NCI-H2107 (cell line): ENCODE results near the gene NTMT1.
"Not testable (repeated sequence)": the region's sequence is repeated elsewhere in the genome, so short reads cannot be mapped to it uniquely, and the experiment has no call there.

Source experiments
- DNase-seq: peaks from one replicate; lab custom pipeline; 2025; lab: John Stamatoyannopoulos, UW

The NTMT1 gene, protein sequence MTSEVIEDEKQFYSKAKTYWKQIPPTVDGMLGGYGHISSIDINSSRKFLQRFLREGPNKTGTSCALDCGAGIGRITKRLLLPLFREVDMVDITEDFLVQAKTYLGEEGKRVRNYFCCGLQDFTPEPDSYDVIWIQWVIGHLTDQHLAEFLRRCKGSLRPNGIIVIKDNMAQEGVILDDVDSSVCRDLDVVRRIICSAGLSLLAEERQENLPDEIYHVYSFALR

DNA sequence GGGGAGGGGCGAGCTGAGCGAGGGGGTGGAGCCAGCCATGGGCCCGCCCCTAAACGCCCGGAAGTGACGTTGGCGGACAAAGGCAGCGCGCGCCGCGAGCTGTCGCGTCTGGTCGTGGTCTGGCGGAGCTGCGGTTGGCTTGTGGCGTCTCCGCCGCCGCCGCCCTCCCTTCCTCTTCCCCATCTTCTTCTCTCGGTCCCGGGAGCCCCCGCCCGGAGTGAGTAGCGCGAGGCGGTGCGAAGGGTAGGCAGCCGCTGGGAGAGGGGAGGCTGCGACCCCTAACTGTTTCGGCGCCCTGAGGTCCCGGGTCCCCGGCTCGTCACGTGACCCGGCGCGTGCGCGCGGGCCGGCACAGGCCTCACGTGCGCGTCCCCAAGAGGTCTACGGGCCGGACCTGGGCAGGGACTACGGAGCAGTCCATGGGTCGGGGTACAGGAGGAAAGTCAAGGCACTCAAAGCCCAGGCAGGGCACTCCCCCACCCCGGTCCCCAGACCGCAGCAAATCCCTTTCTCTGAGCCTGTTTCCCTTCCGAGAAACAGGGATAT, at the start of gene NTMT1:
TSS of gene NTMT1 (plus strand) at position 85 of the 546 bp plus-strand sequence. CDS start 6,541 bp downstream, outside the sequence.
- peak; percentile 54 for DNase-seq

DNA sequence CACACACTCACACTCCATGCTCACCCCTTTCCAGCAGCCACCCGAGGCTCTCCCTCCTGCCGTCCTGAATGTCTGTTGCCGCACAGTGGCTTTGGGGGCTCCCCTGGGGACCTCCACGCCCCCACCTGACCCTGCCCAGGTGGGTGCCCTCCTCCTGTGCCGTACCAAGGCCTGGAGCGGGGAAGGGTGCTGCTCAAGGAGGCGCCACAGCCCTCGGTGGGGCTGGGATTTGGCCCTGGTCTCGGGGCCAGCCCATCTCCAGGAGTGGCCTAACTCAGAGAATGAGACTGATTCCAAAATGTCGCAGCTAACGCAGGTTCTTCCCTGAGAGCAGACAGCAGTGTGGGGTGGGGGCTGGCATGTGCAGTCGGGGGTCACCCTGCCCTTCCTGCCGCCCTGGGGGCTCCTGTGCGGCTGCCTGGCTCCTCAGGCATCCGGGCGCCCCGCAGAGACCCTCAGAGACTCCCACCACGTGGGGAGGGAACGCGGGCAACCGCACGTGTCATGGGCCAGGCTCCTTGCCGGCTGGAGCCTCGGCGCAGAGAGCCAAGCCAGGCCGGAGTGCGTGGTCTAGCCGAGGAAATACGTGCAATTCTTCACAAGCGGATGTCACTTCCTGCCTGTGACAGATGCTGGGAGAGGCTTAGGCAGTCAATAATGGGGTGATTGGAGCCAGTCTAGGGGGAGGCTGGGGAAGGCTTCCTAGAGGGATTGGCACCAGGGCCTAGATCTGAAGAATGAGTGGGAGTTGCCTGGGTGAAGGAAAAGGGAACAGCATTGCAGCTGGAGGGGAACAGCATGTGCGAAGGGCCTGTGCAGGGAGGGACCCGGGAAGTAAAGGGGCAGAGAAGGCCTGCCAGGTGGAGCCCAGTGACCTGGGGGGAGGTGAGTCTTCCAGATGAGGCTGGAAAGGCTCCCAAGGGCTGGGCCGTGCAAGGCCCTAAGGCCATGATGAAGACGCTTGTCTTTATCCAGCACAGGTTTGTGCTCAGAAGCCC, 49.1 kb upstream of the NTMT1 start:
- DNase-seq = no peak

DNA sequence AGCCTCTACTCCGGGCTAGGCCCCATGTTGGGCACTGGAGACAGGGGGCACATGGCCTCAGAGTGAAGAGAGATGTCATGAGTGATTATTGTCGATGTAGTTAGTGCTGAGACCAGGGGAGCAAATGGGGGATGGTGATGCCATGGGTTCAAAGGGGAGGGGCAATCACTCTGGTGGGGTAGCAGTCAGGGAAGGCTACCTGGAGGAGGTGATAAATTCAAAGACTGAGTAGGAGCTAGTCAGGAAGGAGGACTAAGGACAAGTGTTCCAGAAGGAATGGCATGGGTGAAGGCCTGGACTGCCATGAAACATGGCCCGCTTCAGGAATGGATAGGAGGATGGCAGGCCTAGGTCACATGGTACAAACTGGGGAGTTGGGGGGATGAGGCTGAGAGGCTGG, 46.7 kb upstream of the NTMT1 start:
- no peak for DNase-seq

DNA sequence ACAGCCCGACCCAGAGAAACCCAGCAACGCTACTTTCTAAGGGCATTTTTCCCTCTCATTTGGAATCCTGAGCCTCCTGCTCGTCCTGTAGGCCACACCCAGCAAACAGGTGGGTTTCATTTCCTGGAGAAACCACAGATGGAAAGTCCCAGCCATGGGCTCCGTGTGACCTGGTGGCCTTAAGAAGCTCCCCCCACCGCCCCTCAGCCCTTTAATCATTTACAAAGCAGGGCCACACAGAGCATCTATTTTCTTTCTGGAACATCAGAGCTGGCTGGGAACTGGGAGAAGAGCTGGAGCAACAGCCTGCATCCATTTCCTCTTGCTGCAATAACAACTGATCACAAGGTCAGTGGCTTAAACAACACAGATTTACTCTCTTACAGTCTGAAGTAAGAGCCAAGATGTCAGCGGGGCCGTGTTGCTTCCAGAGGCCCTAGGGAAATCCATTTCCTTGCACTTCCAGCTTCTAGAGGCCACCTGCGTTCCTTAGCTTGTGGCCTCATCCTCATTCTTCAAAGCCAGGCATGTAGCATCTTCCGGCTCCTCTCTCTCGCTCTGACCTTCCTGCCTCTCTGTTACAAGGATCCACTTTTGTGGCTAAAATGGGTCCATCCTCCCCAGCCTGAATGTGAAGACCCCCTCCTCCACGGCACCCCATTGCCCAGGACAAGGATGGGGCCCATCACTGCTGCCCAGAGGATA, 45.6 kb upstream of the NTMT1 start:
- DNase-seq = no peak

DNA sequence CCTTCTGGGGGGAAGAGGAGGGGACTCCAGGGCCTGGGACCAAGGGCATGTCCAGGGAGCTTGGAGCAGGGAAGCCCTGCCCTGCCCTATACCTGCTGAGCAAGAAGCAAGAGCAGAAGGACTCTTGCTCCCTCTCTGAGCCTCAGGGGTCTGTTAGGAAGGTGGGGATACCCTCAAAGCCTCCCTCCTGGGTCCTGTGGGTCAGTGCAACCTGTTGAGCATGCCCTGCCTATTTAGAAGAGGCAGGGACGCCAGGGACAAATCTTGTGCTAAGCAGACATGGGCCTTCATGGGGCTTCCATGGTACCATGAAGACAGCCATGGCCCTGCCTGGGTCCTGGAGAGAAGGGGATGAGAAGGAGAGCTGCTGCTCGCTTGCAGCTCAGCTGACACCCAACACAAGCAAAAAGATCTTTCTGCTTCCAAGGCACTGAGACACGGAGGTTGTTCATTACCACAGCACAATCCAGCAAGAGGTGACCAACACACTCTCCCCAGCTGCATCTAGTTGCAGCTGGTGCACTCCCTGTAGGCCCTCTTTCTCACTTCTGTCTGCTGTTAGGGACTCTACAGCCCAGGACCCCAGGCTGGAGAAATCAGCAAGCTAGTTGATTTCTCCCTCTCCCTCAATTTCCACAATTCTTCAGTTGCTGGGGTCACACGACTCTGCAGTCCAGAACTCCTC, 44.3 kb upstream of the NTMT1 start:
- no peak for DNase-seq

DNA sequence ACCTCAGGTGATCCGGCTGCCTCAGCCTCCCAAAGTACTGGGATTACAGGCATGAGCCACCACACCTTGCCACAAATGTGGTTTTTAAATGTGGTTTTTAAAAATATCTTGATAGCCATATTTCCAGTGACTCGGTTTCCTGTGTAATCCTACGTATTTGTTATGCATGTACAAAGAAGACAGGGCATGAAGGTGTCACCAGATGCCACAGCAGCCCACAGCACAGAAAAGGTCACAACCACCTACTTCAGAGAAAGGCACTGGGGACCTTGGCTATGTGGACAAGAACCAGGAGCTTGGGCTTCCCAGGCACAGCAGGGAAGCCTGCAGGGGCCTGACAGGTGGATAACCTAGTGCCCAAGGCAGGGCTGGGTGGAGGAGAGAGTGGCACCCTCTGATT, 43.1 kb upstream of the NTMT1 start:
- no peak for DNase-seq

DNA sequence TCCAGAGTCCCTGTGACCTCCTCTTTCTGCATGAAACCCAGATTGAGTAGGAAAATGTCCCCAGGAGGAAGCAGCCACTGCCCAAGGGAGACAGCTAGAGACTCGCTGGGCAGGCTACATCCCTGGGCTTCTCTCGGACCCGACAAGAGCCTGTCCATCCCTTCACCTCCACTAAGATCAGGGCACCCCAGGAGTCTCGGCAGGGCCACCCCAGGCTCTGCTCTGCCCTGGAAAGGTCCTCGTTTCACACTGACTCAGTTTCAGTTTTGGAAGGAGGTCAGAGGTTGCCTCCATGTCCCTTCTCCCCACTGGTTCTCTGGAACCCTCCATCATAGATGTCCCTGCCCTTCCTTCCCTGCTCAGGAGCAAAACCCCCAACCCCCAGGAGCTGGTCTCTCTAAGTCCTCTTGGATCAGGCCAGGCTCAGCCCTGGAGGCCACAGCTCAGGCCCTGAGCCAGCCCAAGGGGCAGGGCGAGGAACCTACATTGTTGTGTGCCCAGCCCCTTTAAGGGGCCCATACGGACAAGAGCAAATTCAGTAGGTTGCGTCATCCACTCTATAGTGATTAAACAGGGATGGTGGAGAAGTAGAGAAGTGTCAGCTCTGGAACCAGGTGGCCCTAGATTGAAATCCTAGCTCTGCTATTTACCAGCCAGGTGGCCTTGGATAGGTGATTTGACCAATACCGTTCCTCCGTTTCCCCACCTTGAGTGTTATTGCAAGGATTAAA, 42.5 kb upstream of the NTMT1 start:
- DNase-seq = no peak

DNA sequence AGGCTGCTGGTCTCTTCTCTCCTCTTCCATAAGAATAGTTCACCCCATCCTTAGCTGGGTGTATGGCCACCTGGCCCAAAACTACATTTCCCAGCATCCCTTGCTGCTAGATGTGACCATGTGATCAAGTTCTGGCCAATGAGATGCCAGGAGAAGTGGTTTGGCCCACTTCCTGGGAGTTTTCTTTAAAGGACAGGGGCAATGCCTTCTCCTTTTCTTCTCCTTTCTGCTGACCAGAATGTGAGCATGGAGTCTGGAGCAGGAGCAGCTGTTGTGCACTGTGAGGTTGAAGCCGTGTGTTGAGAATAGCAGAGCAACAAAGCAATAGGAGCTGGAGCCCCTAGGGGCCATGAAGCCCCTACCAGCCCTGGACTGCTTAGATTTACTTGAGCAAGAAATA, 41.8 kb upstream of the NTMT1 start:
- no peak for DNase-seq

DNA sequence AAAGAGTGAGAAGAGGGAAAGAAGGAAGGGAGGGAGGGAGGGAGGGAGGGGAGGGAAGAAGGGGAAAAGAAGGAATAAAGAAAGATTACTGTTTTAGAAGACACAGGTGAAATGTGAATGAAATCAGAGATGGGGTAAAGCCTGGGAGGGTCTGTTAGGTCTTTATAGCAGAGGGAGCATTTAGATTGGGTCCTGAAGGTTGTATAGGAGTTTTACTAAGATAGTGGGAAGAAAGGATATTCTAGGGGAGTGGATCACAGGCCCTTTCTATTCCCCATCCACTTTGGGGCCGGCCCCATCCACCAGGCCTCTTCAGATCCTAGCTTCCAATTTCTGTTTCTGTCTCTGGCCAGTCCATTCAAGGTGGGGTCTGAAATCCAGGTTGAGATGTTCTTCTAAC, 40.6 kb upstream of the NTMT1 start:
- no peak for DNase-seq

DNA sequence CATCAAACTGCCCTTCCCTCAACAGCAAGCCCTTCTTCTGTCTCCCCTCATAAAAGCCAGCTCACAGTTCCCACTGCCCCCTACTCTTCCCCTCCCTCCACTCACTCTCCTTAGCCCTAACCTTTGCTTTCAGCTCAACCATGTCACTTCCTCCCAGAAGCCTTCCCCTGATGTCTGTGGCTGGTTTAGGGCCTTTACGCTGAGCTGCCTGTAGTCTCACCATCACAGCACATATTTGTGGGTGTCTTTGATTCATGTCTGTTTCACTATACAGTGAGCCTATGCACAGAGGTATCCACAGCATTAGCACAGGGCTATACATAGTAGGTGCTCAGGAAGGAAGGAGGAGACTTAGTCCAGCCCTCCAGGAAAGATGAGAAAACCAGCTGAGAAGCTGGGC, 39.7 kb upstream of the NTMT1 start:
- DNase-seq = no peak

DNA sequence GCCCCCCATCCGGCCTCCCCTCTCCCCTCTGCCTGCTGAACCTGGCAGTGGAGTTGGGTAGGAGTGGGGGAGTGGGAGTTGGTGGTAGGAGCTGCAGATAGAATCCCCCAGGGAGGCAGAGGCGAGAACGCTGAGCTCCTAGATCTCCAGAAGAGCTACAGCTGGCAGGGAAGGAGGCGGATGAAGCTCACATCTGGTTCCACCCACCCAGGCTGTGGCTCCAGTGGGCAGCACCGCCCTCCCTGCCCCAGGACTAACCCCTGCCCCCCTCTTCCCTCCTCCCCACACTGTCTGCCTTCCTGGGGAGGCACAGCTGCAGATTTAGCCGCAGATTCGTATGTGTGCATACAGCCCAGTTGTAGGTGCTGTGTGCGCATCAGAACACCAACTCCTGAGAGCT, 39.3 kb upstream of the NTMT1 start:
- no peak for DNase-seq

DNA sequence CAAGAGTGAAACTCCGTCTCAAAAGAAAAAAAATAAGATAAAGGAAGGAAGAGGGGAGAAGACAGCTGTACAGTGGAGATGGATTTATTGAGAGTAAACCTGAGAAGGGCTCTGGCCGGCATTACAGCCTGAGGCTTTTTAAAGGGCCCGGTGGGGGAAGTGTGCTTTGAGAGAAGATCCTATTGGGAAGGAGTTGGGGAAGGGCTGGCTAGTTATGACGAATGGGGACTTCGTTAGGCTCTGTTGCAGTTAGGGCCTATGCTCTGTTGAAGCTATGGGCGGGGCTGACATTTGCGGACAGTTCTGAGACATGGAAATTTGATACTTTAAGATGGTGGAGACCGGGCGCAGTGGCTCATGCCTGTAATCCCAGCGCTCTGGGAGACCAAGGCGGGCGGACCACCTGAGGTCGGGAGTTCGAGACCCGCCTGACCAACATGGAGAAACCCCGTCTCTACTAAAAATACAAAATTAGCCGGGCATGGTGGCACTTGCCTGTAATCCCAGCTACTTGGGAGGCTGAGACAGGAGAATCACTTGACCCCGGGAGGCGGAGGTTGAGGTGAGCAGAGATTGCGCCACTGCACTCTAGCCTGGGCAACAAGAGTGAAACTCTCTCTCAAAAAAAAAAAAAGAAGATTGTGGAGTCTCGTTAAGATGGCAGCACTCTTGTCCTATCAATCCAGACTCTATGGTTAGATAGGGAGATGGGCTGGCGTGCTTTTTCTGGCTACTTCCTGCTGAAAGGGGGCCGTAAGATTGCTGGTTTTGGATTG, 38.3 kb upstream of the NTMT1 start:
- DNase-seq = no peak

DNA sequence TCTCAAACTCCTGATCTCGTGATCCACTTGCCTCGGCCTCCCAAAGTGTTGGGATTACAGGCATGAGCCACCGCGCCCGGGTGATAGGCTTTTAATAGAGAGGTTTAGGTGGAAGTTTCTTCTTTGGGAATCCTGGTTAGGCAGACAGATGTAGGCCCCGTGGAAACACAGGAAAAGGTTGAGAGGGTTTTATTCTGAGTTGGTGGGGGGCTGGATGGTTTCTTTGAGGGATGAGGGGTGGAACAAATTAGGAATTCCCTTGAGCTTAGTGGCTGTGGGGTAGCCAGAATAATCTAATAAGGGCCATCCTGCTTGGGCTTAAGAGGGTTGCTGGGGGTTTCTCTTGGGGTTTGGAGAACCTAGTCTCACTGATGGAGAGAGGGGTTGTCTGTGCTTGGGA, 35.5 kb upstream of the NTMT1 start:
- no peak for DNase-seq

DNA sequence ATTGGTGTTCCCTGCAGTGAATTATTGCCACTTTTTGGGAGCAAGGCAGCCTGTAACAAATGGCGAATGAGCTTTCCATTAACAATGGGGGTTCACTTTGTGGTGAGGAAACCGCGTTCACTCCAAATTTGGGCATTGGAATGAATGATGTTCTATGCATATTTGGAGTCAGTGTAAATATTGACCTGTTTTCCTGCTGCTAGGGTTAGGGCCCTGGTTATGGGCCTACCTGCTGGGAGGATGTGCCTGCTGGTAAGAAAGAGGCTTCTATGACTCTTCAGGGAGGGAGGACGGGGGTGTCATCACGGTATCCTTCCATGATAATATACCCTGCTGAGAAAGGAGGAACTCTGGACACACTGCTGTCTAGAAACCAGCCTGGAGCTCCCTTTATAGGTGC, 34.0 kb upstream of the NTMT1 start:
- DNase-seq = no peak

DNA sequence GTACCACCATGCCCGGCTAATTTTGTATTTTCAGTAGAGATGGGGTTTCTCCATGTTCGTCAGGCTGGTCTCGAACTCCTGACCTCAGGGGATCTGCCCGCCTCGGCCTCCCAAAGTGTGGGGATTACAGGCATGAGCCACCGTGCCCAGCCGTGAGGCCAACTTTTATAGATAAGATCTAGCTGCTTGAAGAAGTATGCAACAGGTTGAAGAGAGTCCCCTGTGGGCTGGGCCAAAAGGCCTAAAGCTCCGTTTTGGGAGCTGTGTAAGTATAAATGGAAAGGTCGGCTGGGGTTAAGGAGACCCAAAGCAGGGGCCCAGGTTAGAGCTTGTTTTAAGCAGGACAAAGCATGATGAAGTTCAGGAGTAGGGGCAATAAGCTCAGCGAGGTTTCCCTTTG, 33.2 kb upstream of the NTMT1 start:
- not testable (repeated sequence) for DNase-seq

DNA sequence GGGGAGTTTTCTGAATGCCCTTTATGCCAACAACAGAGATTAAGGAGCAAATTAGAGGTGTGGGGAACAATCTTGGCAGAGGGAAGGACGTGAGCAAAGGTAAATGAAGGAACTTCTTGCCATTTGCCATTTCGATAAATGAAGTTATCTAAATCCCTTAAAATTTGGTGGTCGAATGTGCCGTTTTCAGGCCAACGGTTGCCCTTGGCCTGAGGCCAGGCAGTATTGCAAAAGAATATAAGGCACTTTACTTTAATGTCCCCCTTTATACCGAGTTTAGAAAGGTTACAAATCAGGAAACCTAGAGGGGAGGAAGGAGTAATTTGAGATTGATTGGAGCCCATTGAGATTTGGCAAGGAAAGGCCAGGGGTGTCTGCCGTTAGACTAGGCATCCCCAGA, 31.3 kb upstream of the NTMT1 start:
- DNase-seq = no peak

DNA sequence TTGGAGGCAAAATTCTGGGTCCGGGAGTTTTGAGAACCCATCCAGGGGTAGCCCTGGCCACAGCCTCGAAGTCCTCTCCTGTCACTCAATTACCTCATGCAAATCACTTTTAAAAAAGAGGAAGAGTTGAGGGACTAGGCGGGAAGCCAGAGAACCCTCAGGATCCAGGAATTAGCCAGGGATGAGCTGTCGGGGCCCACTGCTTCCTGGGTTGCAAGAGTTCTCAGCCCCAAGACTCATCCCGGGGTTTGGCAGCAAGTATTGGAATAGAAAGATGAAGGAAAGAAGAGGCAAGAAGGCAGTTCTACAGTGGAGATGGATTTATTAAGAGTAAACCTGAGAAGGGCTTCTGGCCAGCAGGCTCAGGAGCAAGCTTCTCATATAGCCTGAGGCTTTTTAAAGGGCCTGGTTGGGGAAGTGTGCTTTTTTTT, 30.6 kb upstream of the NTMT1 start:
- no peak for DNase-seq

DNA sequence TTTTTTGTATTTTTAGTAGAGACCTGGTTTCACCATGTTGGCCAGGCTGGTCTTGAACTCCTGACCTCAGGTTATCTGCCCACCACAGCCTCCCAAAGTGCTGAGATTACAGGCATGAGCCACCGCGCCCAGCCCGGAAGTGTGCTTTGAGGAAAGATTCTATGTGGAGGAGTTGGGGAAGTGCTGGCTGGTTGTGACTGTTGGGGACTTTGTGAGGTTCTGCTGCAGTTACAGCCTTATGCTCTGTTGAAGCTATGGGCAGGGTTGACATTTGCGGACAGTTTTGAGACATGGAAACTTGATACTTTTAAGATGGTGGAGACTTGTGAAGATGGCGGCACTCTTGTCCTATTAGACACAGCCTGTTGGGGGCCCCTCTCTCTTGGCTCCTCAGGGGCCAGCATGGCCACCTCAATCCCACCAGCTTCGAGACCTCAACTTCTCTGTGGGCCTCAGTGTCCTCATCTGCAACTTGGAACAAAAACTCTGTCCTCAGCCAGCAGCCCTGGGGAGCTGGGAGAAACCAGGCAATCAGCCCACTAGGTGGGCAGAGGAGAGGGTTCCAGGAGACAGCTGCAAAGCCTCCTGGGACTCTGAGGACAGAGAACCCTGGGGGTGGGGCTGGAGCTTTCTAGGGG, 29.9 kb upstream of the NTMT1 start:
- no peak for DNase-seq

DNA sequence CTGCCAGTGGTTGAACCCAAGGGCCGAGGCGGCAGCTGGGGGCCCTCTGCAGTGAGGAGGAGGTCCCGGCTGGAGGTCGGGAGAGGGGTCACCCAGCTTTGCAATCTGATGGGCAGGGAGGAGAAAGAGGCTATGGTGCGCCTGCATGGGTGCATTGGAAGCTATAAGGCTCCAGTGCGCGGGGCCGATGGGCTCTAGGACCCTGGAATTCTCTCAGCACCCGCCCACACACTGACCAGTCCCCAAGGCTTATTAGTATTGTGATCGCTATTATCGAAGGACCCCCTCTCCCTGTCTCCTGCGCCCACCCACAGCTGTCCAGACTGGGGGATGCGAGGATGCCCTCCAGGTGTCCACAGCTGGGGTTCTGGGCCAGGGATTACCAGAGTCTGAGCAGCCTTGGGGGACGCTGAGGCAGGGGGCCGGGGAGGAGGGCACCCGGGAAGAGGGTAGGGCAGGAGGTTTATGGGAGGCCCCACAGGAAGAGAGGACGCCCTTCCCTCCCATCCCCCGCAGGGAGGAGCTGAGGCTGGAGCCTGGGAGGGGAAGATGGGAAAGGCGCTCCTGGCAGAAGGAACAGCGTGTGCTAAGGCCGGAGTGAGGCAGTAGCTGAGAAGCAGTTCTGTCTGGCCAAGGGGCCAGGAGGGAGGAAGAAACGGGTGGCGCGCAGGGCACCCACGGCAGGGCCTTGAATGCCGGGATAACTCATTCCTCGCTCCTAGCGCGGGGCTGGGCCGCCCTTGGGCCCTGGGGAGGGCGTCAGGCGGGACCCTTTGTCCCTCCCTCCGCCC, 29.2 kb upstream of the NTMT1 start:
- no peak for DNase-seq
